Osteoblast (primary cell): Measurements from ENCODE around the gene JAZF1. TPM values are rescaled to one million over a fixed set of nuclear protein-coding genes. Genes with fewer than 3 reads are reported as not detected.

Experiments used
- DNase-seq: peaks from one replicate; pipeline ENCODE4 v3.0.0; 2011; ENCODE audit warnings: low spot score, mixed read lengths; ENCODE audit not compliant: insufficient read length; ENCODE audit errors: missing footprints
- H2AFZ ChIP-seq: 2 replicates; pipeline ENCODE4 v1.6.0; 2011; ENCODE audit warnings: mild to moderate bottlenecking, low read length
- H3K27ac ChIP-seq: 2 replicates; pipeline ENCODE4 v1.5.1; 2011; ENCODE audit warnings: mild to moderate bottlenecking, low read depth, low read length, moderate library complexity
- H3K27me3 ChIP-seq: 2 replicates; pipeline ENCODE4 v1.6.0; 2012; ENCODE audit warnings: mild to moderate bottlenecking, control low read depth, inconsistent platforms, low read length, moderate library complexity; ENCODE audit not compliant: insufficient read depth
- H3K36me3 ChIP-seq: 2 replicates; pipeline ENCODE4 v1.5.1; 2011; ENCODE audit warnings: mild to moderate bottlenecking, low read length, control low read depth, moderate library complexity; ENCODE audit not compliant: insufficient read depth
- H3K4me1 ChIP-seq: 2 replicates; pipeline ENCODE4 v1.5.1; 2011; ENCODE audit warnings: mild to moderate bottlenecking, low read length, control low read depth, moderate library complexity; ENCODE audit not compliant: insufficient read depth
- H3K4me2 ChIP-seq: 2 replicates; pipeline ENCODE4 v1.6.0; 2011; ENCODE audit warnings: mild to moderate bottlenecking, low read length; ENCODE audit not compliant: insufficient read depth
- H3K4me3 ChIP-seq: fragments of 200-600 bp; sonication (generic); 3 replicates; pipeline ENCODE4 v1.5.1; 2012; ENCODE audit warnings: mild to moderate bottlenecking, low read length, inconsistent platforms; ENCODE audit not compliant: insufficient read depth
- H3K79me2 ChIP-seq: 2 replicates; pipeline ENCODE4 v1.6.0; 2012; ENCODE audit warnings: mild to moderate bottlenecking, low read length, control low read depth, inconsistent platforms; ENCODE audit not compliant: insufficient read depth
- H3K9me3 ChIP-seq: 2 replicates; pipeline ENCODE4 v1.5.1; 2011; ENCODE audit warnings: low read depth, low read length, control low read depth
- H4K20me1 ChIP-seq: 2 replicates; pipeline ENCODE4 v1.6.0; 2012; ENCODE audit warnings: mild to moderate bottlenecking, low read length, control low read depth; ENCODE audit not compliant: insufficient read depth
- CTCF ChIP-seq: IDR thresholded peaks from 2 replicates; pipeline ENCODE4 v1.5.1; 2011; ENCODE audit warnings: mild to moderate bottlenecking, low read depth, low read length, moderate library complexity; ENCODE audit errors: extremely low read depth
- total RNA-seq: library from RNA; depleted of rRNA; stranded (reverse); fragments of >200 nt; gene quantifications from 2 replicates; pipeline ENCODE4 v1.2.3, GENCODE V29; 2012

The JAZF1 gene
- total RNA-seq, 1 donor: 15.9 TPM

GRCh38 chr7:27929127-27929526, 251.5 kb downstream of the JAZF1 start:
- Histone ChIP-seq H3K27ac (no peak overlapping the region), H3K4me3 (no peak overlapping the region), H4K20me1 (peaks cover 3% of the 10 kb centered on the region), H3K27me3 (no peaks in the 10 kb centered on the region), H2AFZ (no peak overlapping the region), H3K79me2 (no peaks in the 10 kb centered on the region), H3K36me3 (no peaks in the 10 kb centered on the region), H3K4me2 (no peak overlapping the region), H3K4me1 (peaks cover 7% of the 10 kb centered on the region), H3K9me3 (no peaks in the 10 kb centered on the region)
- no peak for DNase-seq
- peak; percentile 15 for TF ChIP-seq CTCF

GRCh38 chr7:27928001-27928400, 252.6 kb downstream of the JAZF1 start:
- peaks cover 3% of the 10 kb centered on the region for H4K20me1 ChIP-seq
- H3K4me3 ChIP-seq: no peak overlapping the region
- H3K79me2 ChIP-seq: peaks cover 2% of the 10 kb centered on the region
- H2AFZ ChIP-seq: no peak overlapping the region
- peaks cover 19% of the 10 kb centered on the region for H3K4me1 ChIP-seq
- H3K9me3 ChIP-seq: no peaks in the 10 kb centered on the region
- H3K36me3 ChIP-seq: no peaks in the 10 kb centered on the region
- no peak overlapping the region for H3K27ac ChIP-seq
- TF ChIP-seq CTCF: no peak
- no peak overlapping the region for H3K4me2 ChIP-seq
- no peak for DNase-seq
- H3K27me3 ChIP-seq: no peaks in the 10 kb centered on the region

- no peak for DNase-seq
- Histone ChIP-seq H3K79me2 (peaks cover 2% of the 10 kb centered on the region), H2AFZ (no peak overlapping the region), H3K9me3 (no peaks in the 10 kb centered on the region), H4K20me1 (peaks cover 3% of the 10 kb centered on the region), H3K4me3 (no peak overlapping the region), H3K4me1 (peaks cover 23% of the 10 kb centered on the region), H3K27ac (no peak overlapping the region), H3K27me3 (no peaks in the 10 kb centered on the region), H3K36me3 (no peaks in the 10 kb centered on the region), H3K4me2 (no peak overlapping the region)
- TF ChIP-seq CTCF: no peak
Observed at GRCh38 chr7:27925573-27926201, 254.9 kb downstream of the JAZF1 start.

GRCh38 chr7:27923642-27923980, 257.0 kb downstream of the JAZF1 start:
- Histone ChIP-seq H3K9me3 (no peaks in the 10 kb centered on the region), H3K4me2 (peak overlapping the region; percentile 24), H3K27ac (peak overlapping the region; percentile 27), H3K4me3 (no peak overlapping the region), H3K79me2 (peaks cover 2% of the 10 kb centered on the region), H3K4me1 (peaks cover 26% of the 10 kb centered on the region), H2AFZ (peak overlapping the region; percentile 1), H3K27me3 (no peaks in the 10 kb centered on the region), H4K20me1 (peaks cover 3% of the 10 kb centered on the region), H3K36me3 (no peaks in the 10 kb centered on the region)
- no peak for TF ChIP-seq CTCF
- DNase-seq: no peak
